Kidney (tissue), 14 donors: ENCODE measurements around the gene PPFIBP1. TPM values are rescaled to one million over a fixed set of nuclear protein-coding genes. Genes with fewer than 3 reads are reported as not detected.
"Not testable (repeated sequence)": the region's sequence is repeated elsewhere in the genome, so short reads cannot be mapped to it uniquely, and the experiment has no call there.

ENCODE experiments used
- DNase-seq, 5 donors: peaks; one replicate each; pipeline ENCODE4 v3.0.0-alpha.2; 2013 to 2020
- FAIRE-seq: peaks from 2 replicates; lab custom pipeline; 2012; peaks lifted over from hg19 to GRCh38; lab: Jason Lieb, UNC
- H3K27ac ChIP-seq, 2 donors: one replicate each; pipeline ENCODE4 v1.7.0; 2013; ENCODE audit warnings: low read depth in 2 of 2, low read length in 2 of 2, inconsistent platforms in 1 of 2
- H3K27me3 ChIP-seq: one replicate; pipeline ENCODE4 v1.7.1; 2013; ENCODE audit warnings: low read length, inconsistent platforms; ENCODE audit not compliant: control insufficient read depth, insufficient read depth
- H3K36me3 ChIP-seq, 3 donors: one replicate each; pipeline versions ENCODE4 v1.7.0 to v1.7.1; 2013; ENCODE audit warnings: low read length in 3 of 3, control low read depth in 1 of 3, inconsistent platforms in 1 of 3; ENCODE audit not compliant: insufficient read depth in 3 of 3, control insufficient read depth in 2 of 3
- H3K4me1 ChIP-seq, 3 donors: one replicate each; pipeline versions ENCODE4 v1.7.0 to v1.7.1; 2013; ENCODE audit warnings: low read length in 3 of 3, inconsistent platforms in 1 of 3, low read depth in 1 of 3; ENCODE audit not compliant: control insufficient read depth in 2 of 3, insufficient read depth in 2 of 3
- H3K4me3 ChIP-seq, 3 donors: one replicate each; pipeline versions ENCODE4 v1.7.0 to v1.8.1; 2013; ENCODE audit warnings: low read length in 3 of 3, control low read depth in 1 of 3, inconsistent platforms in 1 of 3
- H3K9ac ChIP-seq, 3 donors: one replicate each; pipeline versions ENCODE4 v1.7.0 to v1.7.1; 2013; ENCODE audit warnings: low read length in 3 of 3, control low read depth in 1 of 3, inconsistent platforms in 1 of 3
- H3K9me3 ChIP-seq, 3 donors: one replicate each; pipeline versions ENCODE4 v1.7.0 to v1.7.1; 2013; ENCODE audit warnings: low read length in 3 of 3, control low read depth in 1 of 3, inconsistent platforms in 1 of 3; ENCODE audit not compliant: control insufficient read depth in 2 of 3, insufficient read depth in 1 of 3
- CTCF ChIP-seq: IDR thresholded peaks from 3 replicates; pipeline ENCODE4 v1.5.1; 2012; ENCODE audit warnings: mild to moderate bottlenecking, moderate library complexity, borderline replicate concordance; ENCODE audit not compliant: insufficient read depth; ENCODE audit errors: extremely low read depth
- intact Hi-C: fragments of 100-400 bp; cut with DNase I; formaldehyde crosslinking; loops from one replicate; pipeline ENCODE4 v1.11.1; 2022
- polyA plus RNA-seq: library from polyadenylated mRNA; stranded (reverse); fragments of 350-450 nt; fragmentation: Illumina TruSeq; extraction: RNeasy Lipid Tissue Mini Kit (QIAGEN cat#74804); gene quantifications from one replicate; pipeline ENCODE4 v1.2.3, GENCODE V29; 2014; ENCODE audit warnings: low read depth, low replicate concordance; ENCODE audit not compliant: insufficient read depth
- total RNA-seq: library from RNA; stranded (reverse); fragmentation: NEBNext Ultra II Directional; extraction: Animal tissue kit (Norgen Biotek cat#: 25700); gene quantifications from one replicate; pipeline ENCODE4 v1.2.1, GENCODE V29; 2021
- donor health status: control.
- donor health status: control.
- donor health status: control.
- donor health status: control.
- donor health status: control.
- donor health status: DM: yes; HTN: yes; CAD: no.
- donor health status: Normal renal cell carcinoma (clear cell type).

Gene PPFIBP1
- total and polyA plus RNA-seq, 2 donors from 2014 or later = 12.7 to 175 TPM

- no peaks in the 10 kb centered on the region for H3K27me3 ChIP-seq
- no peaks in the 10 kb centered on the region for H3K9me3 ChIP-seq
- no peak for DNase-seq
- no peak overlapping the region for H3K27ac ChIP-seq
- peaks cover 0 to under 1% (median 0%) of the 10 kb centered on the region in 3 donors for H3K36me3 ChIP-seq
- no peak overlapping the region for H3K9ac ChIP-seq
- TF ChIP-seq CTCF = no peak
- H3K4me3 ChIP-seq = no peak overlapping the region
- no peaks in the 10 kb centered on the region for H3K4me1 ChIP-seq
- intact Hi-C loops = no loop called here
- no peak for FAIRE-seq
Observed at GRCh38 chr12:27639265-27639664, 115.3 kb downstream of the PPFIBP1 start.

- intact Hi-C loops, H3K4me1 ChIP-seq: not testable (repeated sequence)
Observed at GRCh38 chr12:27640566-27641200, 116.7 kb downstream of the PPFIBP1 start.

GRCh38 chr12:27642361-27642760 lies 118.4 kb downstream of the PPFIBP1 start:
- H3K9ac ChIP-seq, H3K27ac ChIP-seq, H3K27me3 ChIP-seq, H3K4me1 ChIP-seq, H3K9me3 ChIP-seq, H3K4me3 ChIP-seq, H3K36me3 ChIP-seq, FAIRE-seq, DNase-seq, intact Hi-C loops: not testable (repeated sequence)

More at GRCh38 chr12:27640566-27641200, 116.7 kb downstream of the PPFIBP1 start:
- not testable (repeated sequence) for H3K9ac ChIP-seq, H3K27ac ChIP-seq, H3K4me3 ChIP-seq, H3K9me3 ChIP-seq, H3K27me3 ChIP-seq, FAIRE-seq, H3K36me3 ChIP-seq
- DNase-seq = peak in 2 of 5 donors; percentile 11 to 22

GRCh38 chr12:27642892-27643291 lies 118.9 kb downstream of the PPFIBP1 start:
- H3K9me3 ChIP-seq, H3K4me1 ChIP-seq, H3K36me3 ChIP-seq, H3K27ac ChIP-seq, intact Hi-C loops, H3K9ac ChIP-seq, H3K4me3 ChIP-seq, FAIRE-seq, DNase-seq, H3K27me3 ChIP-seq: not testable (repeated sequence)

GRCh38 chr12:27644158-27644845 lies 120.3 kb downstream of the PPFIBP1 start:
- Histone ChIP-seq H3K9ac (no peak overlapping the region), H3K27me3 (no peaks in the 10 kb centered on the region), H3K36me3 (peaks cover 0 to 19% (median 8%) of the 10 kb centered on the region in 3 donors), H3K4me1 (no peaks in the 10 kb centered on the region), H3K27ac (no peak overlapping the region), H3K4me3 (no peak overlapping the region), H3K9me3 (no peaks in the 10 kb centered on the region)
- intact Hi-C loops = no loop called here
- peak in 2 of 5 donors; percentile 49 to 65 for DNase-seq
- TF ChIP-seq CTCF = no peak
- FAIRE-seq = no peak
